Subcutaneous abdominal adipose tissue (tissue), 5 donors: Measurements from ENCODE around the gene CWC15.
"Not testable (repeated sequence)": the region's sequence is repeated elsewhere in the genome, so short reads cannot be mapped to it uniquely, and the experiment has no call there.

Experiments
- H3K27ac ChIP-seq: one replicate; pipeline ENCODE4 v1.7.0; 2013; ENCODE audit warnings: low read depth, mild to moderate bottlenecking, inconsistent platforms, low read length, moderate library complexity
- H3K27me3 ChIP-seq, 5 donors: one replicate each; pipeline ENCODE4 v1.7.0; 2013; ENCODE audit warnings: low read length in 5 of 5, inconsistent platforms in 1 of 5; ENCODE audit not compliant: control insufficient read depth in 5 of 5, insufficient read depth in 4 of 5
- H3K36me3 ChIP-seq, 5 donors: one replicate each; pipeline ENCODE4 v1.7.0; 2013; ENCODE audit warnings: low read length in 5 of 5; ENCODE audit not compliant: control insufficient read depth in 5 of 5, insufficient read depth in 5 of 5
- H3K4me1 ChIP-seq, 5 donors: one replicate each; pipeline ENCODE4 v1.7.0; 2013; ENCODE audit warnings: low read length in 5 of 5, mild to moderate bottlenecking in 3 of 5, moderate library complexity in 1 of 5; ENCODE audit not compliant: control insufficient read depth in 5 of 5, insufficient read depth in 5 of 5
- H3K4me3 ChIP-seq, 5 donors: one replicate each; pipeline ENCODE4 v1.7.0; 2013; ENCODE audit warnings: low read length in 5 of 5, low read depth in 1 of 5
- H3K9ac ChIP-seq, 5 donors: one replicate each; pipeline ENCODE4 v1.7.0; 2013; ENCODE audit warnings: low read length in 5 of 5, mild to moderate bottlenecking in 4 of 5, moderate library complexity in 3 of 5
- H3K9me3 ChIP-seq, 5 donors: one replicate each; pipeline ENCODE4 v1.7.0; 2013; ENCODE audit warnings: low read length in 5 of 5; ENCODE audit not compliant: control insufficient read depth in 5 of 5
- donor health status: healthy.
- donor health status: healthy.
- donor health status: healthy.
- donor health status: healthy.
- donor health status: healthy.

CWC15 gene

GRCh38 chr11:94973099-94973968 lies at the start of gene CWC15, which contains the start of gene KDM4D:
TSS of gene CWC15 (minus strand) at chr11:94973556. CDS start at chr11:94972185, 1,371 bp downstream.
TSS of gene KDM4D (plus strand) at chr11:94973709. CDS start at chr11:94997373, 23,664 bp downstream.
- Histone ChIP-seq H3K9ac (peak within 1 kb of the TSS; percentile 74 to 99 (median 96)), H3K27me3 (no peaks in the 10 kb centered on the region), H3K4me3 (peak within 1 kb of the TSS; percentile 91 to 100 (median 98)), H3K27ac (peak within 1 kb of the TSS; percentile 78), H3K4me1 (peaks cover 3 to 21% (median 15%) of the 10 kb centered on the region in 5 donors), H3K36me3 (peaks cover 33 to 37% (median 35%) of the 10 kb centered on the region in 5 donors), H3K9me3 (no peaks in the 10 kb centered on the region)

GRCh38 chr11:95021468-95021867 lies 48.1 kb upstream of the CWC15 start:
- not testable (repeated sequence) for H3K4me3 ChIP-seq, H3K9me3 ChIP-seq, H3K27ac ChIP-seq, H3K27me3 ChIP-seq, H3K36me3 ChIP-seq, H3K9ac ChIP-seq, H3K4me1 ChIP-seq

GRCh38 chr11:95016139-95016538 lies 42.8 kb upstream of the CWC15 start:
- Histone ChIP-seq H3K27me3 (peaks cover 0 to 5% (median 0%) of the 10 kb centered on the region in 5 donors), H3K9me3 (no peaks in the 10 kb centered on the region), H3K4me1 (no peaks in the 10 kb centered on the region), H3K36me3 (no peaks in the 10 kb centered on the region), H3K4me3 (no peak overlapping the region), H3K27ac (no peak overlapping the region), H3K9ac (no peak overlapping the region)

- H3K9ac ChIP-seq, result no peak overlapping the region
Measured at GRCh38 chr11:95014184-95014821, 40.9 kb upstream of the CWC15 start.

GRCh38 chr11:95011376-95011775 lies 38.0 kb upstream of the CWC15 start:
- Histone ChIP-seq H3K27ac (no peak overlapping the region), H3K4me1 (peaks cover 0 to 9% (median 2%) of the 10 kb centered on the region in 5 donors), H3K27me3 (peaks cover 0 to 5% (median 0%) of the 10 kb centered on the region in 5 donors), H3K36me3 (no peaks in the 10 kb centered on the region), H3K4me3 (no peak overlapping the region), H3K9ac (no peak overlapping the region), H3K9me3 (no peaks in the 10 kb centered on the region)

More at GRCh38 chr11:95014184-95014821, 40.9 kb upstream of the CWC15 start:
- no peaks in the 10 kb centered on the region for H3K4me1 ChIP-seq
- H3K4me3 ChIP-seq, result no peak overlapping the region
- H3K27me3 ChIP-seq, result peaks cover 0 to 5% (median 0%) of the 10 kb centered on the region in 5 donors
- H3K27ac ChIP-seq, result no peak overlapping the region
- H3K9me3 ChIP-seq, result no peaks in the 10 kb centered on the region
- no peaks in the 10 kb centered on the region for H3K36me3 ChIP-seq

GRCh38 chr11:95005642-95006041 lies 32.3 kb upstream of the CWC15 start:
- Histone ChIP-seq H3K36me3 (no peaks in the 10 kb centered on the region), H3K27ac (no peak overlapping the region), H3K9me3 (no peaks in the 10 kb centered on the region), H3K4me3 (no peak overlapping the region), H3K4me1 (peaks cover 0 to 9% (median 2%) of the 10 kb centered on the region in 5 donors), H3K9ac (no peak overlapping the region), H3K27me3 (no peaks in the 10 kb centered on the region)

GRCh38 chr11:95003716-95004115 lies 30.4 kb upstream of the CWC15 start:
- peaks cover 0 to 9% (median 2%) of the 10 kb centered on the region in 5 donors for H3K4me1 ChIP-seq
- no peaks in the 10 kb centered on the region for H3K27me3 ChIP-seq
- H3K4me3 ChIP-seq, result no peak overlapping the region
- H3K9ac ChIP-seq, result no peak overlapping the region
- H3K36me3 ChIP-seq, result peaks cover 0 to 3% (median 0%) of the 10 kb centered on the region in 5 donors
- H3K9me3 ChIP-seq, result no peaks in the 10 kb centered on the region
- no peak overlapping the region for H3K27ac ChIP-seq

GRCh38 chr11:94998285-94998684 lies 24.9 kb upstream of the CWC15 start:
- H3K4me3 ChIP-seq, result no peak overlapping the region
- no peak overlapping the region for H3K9ac ChIP-seq
- H3K4me1 ChIP-seq, result no peaks in the 10 kb centered on the region
- H3K27ac ChIP-seq, result no peak overlapping the region
- no peaks in the 10 kb centered on the region for H3K27me3 ChIP-seq
- peaks cover 0 to 10% (median 0%) of the 10 kb centered on the region in 5 donors for H3K36me3 ChIP-seq
- no peaks in the 10 kb centered on the region for H3K9me3 ChIP-seq

GRCh38 chr11:94997437-94997836 lies 24.1 kb upstream of the CWC15 start:
- H3K9ac ChIP-seq, result no peak overlapping the region
- H3K4me1 ChIP-seq, result no peaks in the 10 kb centered on the region
- no peak overlapping the region for H3K4me3 ChIP-seq
- H3K9me3 ChIP-seq, result no peaks in the 10 kb centered on the region
- H3K27ac ChIP-seq, result no peak overlapping the region
- H3K27me3 ChIP-seq, result no peaks in the 10 kb centered on the region
- H3K36me3 ChIP-seq, result peaks cover 0 to 10% (median 0%) of the 10 kb centered on the region in 5 donors

GRCh38 chr11:94993400-94993943 lies 20.1 kb upstream of the CWC15 start:
- Histone ChIP-seq H3K27me3 (peaks cover 0 to 3% (median 0%) of the 10 kb centered on the region in 5 donors), H3K9me3 (no peaks in the 10 kb centered on the region), H3K36me3 (peaks cover 0 to 8% (median 0%) of the 10 kb centered on the region in 5 donors), H3K4me3 (no peak overlapping the region), H3K4me1 (no peaks in the 10 kb centered on the region), H3K27ac (no peak overlapping the region), H3K9ac (no peak overlapping the region)
